Adrenal gland (tissue), 5 donors: ENCODE results near the gene PARD6G.

ENCODE experiments used
- POLR2A ChIP-seq, 2 donors: fragments of 450-650 bp; IDR thresholded peaks; one replicate each; pipeline ENCODE4 v1.6.1; 2017; ENCODE audit warnings: antibody characterized with exemption in 2 of 2, mild to moderate bottlenecking in 2 of 2, moderate library complexity in 1 of 2
- TF ChIP-seq, protein P1 (sequence below), 6 experiments: fragments of 450-650 bp in 4 of 6; fragments of 200-600 bp in 2 of 6; sonication (generic) in 1 of 6; IDR thresholded peaks; 1 replicate in 5 of 6; 2 replicates in 1 of 6; pipeline versions ENCODE4 v1.5.1 to v1.8.0; 2016 to 2021; ENCODE audit warnings: antibody characterized with exemption in 6 of 6, mild to moderate bottlenecking in 2 of 6, moderate library complexity in 1 of 6
- donor health status: DM: no; HTN: no; CAD: no.

DNA sequence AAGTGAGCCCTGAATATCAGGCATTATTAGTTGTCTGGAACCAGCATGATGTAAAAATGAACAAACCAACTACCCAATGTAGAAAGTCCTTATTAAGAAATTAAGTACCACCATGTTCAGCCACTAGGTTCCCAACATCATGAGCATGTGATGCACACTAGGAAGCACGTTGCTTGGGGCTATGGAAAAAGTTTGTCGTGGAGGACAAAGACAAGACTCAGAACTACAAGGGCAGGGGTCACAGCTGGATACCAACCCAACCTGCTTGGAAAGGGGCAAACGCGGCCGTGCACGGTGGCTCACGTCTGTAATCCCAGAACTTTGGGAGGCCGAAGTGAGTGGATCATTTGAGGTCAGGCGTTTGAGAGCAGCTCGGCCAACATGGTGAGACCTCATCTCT, 74.3 kb downstream of the PARD6G start:
- TF ChIP-seq, protein P1, sequence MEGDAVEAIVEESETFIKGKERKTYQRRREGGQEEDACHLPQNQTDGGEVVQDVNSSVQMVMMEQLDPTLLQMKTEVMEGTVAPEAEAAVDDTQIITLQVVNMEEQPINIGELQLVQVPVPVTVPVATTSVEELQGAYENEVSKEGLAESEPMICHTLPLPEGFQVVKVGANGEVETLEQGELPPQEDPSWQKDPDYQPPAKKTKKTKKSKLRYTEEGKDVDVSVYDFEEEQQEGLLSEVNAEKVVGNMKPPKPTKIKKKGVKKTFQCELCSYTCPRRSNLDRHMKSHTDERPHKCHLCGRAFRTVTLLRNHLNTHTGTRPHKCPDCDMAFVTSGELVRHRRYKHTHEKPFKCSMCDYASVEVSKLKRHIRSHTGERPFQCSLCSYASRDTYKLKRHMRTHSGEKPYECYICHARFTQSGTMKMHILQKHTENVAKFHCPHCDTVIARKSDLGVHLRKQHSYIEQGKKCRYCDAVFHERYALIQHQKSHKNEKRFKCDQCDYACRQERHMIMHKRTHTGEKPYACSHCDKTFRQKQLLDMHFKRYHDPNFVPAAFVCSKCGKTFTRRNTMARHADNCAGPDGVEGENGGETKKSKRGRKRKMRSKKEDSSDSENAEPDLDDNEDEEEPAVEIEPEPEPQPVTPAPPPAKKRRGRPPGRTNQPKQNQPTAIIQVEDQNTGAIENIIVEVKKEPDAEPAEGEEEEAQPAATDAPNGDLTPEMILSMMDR (IDR thresholded peaks at IDR 0.05) = no peak
- no peak for TF ChIP-seq POLR2A (IDR thresholded peaks at IDR 0.05)
